Activated naive CD8-positive, alpha-beta T cell treated with anti-CD3 and anti-CD28 coated beads, Interleukin-2, amount 50 U/mL, for 16 hours (primary cell): ENCODE measurements around the gene CALY.

Source experiments
- DNase-seq: peaks from one replicate; pipeline ENCODE4 v3.0.0-alpha.2; 2020; ENCODE audit warnings: low read depth, low spot score

The CALY gene

DNA sequence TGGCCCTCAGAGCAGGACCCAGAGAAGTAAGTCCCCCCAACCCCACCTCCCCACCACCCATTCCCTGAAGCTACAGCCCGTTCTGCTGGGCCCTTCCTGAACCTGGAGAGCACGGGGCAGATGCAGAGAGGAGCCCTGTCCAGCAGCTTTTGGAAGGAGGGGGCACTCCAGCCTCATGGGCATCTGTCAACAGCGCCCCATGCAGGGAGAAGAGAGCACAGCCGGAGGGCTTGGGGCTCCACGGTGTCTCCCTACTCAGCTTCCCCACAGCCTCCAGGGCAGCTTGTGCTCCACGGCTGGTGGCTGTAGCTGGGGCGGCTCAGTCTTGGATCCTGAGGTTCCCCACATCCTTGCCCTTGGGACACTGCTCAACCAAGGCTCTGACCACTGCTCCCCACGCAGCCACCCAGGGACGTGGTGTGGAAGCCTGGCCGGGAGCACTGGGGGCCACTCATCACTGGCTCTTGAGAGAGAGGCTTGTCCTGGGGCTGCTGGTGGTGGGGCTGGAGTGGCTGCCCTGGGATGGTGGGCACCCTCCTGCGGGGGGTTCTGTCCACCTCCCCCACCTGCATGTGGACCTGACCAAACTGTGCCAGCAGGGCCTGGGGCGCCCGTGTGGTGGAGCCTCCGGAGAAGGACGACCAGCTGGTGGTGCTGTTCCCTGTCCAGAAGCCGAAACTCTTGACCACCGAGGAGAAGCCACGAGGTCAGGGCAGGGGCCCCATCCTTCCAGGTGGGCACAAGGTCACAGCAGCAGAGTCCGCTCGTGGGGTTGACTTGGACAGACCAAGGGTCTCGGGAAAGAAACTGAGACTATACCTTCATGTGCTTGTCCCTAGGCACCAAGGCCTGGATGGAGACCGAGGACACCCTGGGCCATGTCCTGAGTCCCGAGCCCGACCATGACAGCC is 15.0 kb upstream of the CALY start:
- no peak for DNase-seq

GRCh38 chr10:133350950-133351329 is 14.2 kb upstream of the CALY start:
- DNase-seq = no peak

DNA sequence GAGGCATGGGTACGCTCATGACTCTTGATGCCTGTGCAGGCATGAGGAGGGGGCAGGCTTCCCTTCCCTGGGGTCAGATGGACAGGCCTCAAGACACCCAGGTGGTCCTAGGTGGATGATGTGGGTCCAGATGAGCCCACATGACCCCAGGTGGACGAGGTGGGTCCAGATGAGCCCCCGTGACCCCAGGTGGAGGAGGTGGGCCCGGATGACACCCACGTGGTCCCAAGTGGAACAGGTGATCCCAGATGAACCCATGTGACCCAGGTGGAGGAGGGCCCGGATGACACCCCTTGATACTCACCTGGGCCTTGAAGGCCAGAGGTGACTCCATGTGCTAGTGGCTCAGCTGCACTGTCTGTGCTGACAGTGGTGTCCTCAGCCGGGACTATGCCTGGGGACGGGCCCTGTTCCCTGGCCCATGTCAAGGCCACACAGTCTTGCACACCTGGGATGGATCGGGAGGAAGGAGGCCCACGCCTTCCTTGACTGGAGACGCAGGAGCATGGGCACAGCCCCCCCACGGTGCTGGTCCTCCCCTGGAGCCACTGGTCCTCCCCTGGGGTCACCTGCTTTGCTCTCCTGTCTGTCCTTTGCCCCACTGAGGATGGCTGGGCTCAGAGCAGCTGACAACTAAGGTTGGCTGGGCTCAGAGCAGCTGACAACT is 13.7 kb upstream of the CALY start:
- no peak for DNase-seq

GRCh38 chr10:133349577-133350011 is 12.9 kb upstream of the CALY start:
- no peak for DNase-seq

DNA sequence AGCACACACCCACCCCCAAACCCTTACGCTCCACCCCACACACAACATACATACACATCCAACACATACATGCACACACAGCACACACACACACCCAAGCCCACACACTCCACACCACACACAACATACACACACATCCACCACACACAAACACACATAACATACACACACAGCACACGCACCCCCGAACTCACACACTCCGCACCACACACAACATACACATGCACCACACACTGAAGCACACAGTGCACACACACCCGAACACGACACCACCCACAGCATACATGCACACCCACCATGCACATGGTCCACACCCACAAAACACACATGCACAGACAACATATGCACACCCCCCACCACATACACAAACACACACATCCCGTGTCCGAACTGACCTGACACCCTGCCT is 12.5 kb upstream of the CALY start:
- no peak for DNase-seq

GRCh38 chr10:133347710-133348517 is 11.2 kb upstream of the CALY start:
- no peak for DNase-seq

DNA sequence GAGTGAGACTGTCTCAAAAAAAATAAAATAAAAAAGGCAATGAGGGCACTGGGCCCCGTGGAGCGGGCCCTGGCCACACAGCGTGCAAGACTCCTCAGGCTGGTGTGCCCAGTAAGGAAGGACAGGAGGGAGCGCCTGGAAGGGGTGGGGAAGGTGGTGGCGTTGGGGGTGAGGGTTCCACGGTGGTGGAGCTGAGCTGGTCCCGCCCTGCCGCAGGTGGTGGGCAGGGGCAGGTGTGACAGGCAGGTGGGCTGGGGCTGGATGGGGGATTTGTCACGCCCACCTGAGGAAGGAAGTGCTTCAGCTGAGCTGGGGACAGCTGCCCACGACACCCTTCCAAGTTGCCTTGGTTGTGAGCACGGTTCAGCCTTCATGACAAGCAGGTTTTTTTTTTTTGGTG is 9.7 kb upstream of the CALY start:
- DNase-seq = no peak

GRCh38 chr10:133344236-133344635 is 7.5 kb upstream of the CALY start:
- no peak for DNase-seq

DNA sequence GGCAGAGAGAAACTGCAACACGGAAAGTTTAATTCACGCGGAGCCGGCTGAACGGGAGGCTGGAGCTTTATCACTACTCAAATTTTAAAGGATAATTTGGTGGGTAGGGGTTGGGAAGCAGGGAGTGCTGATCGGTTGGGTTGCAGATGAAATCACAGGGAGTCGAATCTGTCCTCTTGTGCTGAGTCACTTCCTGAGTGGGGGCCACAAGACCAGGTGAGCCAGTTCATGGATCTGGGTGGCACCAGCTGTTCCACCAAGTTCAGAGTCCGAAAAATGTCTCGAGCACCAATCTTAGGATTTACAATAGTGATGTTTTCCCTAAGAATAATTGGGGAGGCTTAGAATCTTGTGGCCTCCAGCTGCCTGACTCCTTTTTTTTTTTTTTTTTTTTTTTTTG is 6.9 kb upstream of the CALY start:
- DNase-seq = no peak

DNA sequence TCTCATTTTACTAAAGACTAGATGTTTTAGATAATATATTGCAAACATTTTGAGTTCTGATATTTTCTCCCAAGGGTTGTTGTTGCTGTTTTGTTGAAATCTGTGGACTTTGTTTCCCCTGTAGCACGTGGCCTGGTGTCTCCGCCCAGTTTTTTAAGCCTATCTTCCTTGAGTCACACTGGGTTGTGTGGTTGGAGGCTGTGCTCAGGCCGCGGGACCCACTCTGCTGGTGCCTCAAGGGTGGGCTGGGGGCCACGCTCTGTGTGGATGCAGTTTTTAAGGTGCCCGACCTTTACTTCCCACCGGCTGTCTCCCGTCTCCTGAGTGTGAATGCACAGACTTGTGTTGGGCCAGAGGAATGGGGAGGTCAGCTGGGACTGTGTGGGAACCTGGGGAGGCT is 6.2 kb upstream of the CALY start:
- DNase-seq = no peak

- DNase-seq = no peak
Observed at GRCh38 chr10:133341983-133342382, 5.3 kb upstream of the CALY start.

DNA sequence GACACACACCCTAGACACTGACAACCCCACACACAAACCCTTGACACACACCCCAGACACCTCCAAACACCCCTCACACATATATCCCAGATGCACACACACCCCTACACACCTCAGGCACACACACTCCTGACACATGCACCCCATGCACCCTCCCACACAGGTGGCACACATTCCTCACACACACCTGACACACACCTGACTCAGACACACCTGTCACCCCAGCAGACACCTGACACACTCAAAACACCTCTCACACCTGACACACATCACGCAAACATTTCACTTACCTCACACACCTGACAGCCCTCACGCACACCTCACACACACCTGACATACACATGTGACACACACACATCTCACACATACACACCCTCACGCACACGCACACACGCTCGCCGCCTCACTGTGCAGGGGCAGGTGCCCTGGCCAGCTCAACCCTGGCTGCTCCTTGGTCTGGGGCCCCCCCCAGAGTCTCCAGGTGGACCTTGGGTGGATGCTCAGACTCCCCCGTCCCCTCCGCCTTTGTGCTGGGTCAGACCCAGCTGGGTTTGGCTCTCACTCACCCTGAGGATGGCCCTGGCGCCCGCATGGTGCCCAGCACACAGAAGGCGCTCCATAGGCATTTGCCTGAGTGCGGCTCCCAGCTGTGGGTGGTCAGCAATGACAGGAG is 3.1 kb upstream of the CALY start:
- DNase-seq = no peak

GRCh38 chr10:133338080-133339071 is 1.7 kb upstream of the CALY start:
- no peak for DNase-seq

DNA sequence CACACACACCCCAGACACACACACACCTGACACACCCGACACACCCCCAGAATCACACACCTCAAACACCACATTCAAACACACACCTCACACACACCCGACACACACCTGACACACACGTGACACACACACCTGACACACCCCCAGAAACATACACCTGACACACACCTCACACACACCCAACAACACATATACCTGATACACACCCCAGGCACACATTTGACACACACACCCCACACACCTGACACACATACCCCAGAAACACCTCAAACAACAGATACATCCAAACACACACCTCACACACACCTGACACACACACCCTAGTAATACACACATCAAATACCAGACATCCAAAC is 652 bp upstream of the CALY start:
- DNase-seq = no peak

DNA sequence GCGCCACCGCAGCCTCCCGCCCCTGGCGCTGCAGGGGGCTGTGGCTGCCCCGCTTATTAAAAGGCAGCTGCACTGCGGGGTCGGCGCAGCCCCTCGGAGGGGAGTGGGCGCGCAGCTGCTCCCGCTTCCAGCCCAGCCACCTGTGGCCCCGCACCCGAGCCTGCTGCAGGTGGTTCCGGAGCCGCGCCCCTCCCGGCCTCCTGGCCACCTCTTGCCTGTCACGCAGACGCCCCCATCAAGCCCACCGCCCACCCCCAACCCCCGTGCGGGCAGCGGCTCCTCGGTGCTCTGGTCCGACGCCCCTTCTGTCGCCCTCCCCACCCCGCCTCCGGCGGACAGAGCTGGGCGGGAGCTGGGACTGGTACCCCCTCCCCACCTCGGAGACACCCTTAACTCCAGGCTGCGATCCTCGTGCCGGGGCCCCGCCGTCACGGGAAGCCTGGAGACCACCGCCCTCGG is 549 bp downstream of the CALY start:
- no peak for DNase-seq

- DNase-seq = peak; percentile 50
Observed at GRCh38 chr10:133335246-133336117, 1.2 kb downstream of the CALY start.

GRCh38 chr10:133334503-133335245 is 2.0 kb downstream of the CALY start:
- DNase-seq = no peak

- DNase-seq = no peak
Observed at GRCh38 chr10:133332936-133333699, 3.6 kb downstream of the CALY start.
